CD4-positive, alpha-beta T cell (primary cell): ENCODE data around the gene KCNMB2. TPM values are rescaled to one million over a fixed set of nuclear protein-coding genes. Genes with fewer than 3 reads are reported as not detected.

ENCODE experiments used
- ATAC-seq: fragments of 200-7000 bp; cut with Tn5 transposase; one replicate; pipeline ENCODE4 v1.10.0; 2022; ENCODE audit warnings: mild to moderate bottlenecking; ENCODE audit not compliant: poor library complexity
- CTCF ChIA-PET: fragments of 350-600 bp; sonication (Branson Sonifier 250); formaldehyde crosslinking; loops from one replicate; lab custom pipeline; 2021; ENCODE audit warnings: antibody characterized with exemption, inconsistent platforms; lab: Charles Lee
- POLR2A ChIA-PET: fragments of 350-600 bp; sonication (Branson Sonifier 250); formaldehyde crosslinking; loops from one replicate; lab custom pipeline; 2021; ENCODE audit warnings: antibody characterized with exemption, inconsistent platforms; lab: Charles Lee
- DNase-seq, 14 experiments: peaks; one replicate each; pipeline ENCODE4 v3.0.0-alpha.2; 2013 to 2020; ENCODE audit warnings: mixed read lengths in 2 of 14
- H3K27ac ChIP-seq, 2 donors: one replicate each; pipeline versions ENCODE4 v1.5.1 to v1.7.0; 2013; ENCODE audit warnings: low read length in 2 of 2, low read depth in 1 of 2, mild to moderate bottlenecking in 1 of 2
- H3K27me3 ChIP-seq, 2 experiments: 1 replicate in 1 of 2; 2 replicates in 1 of 2; pipeline versions ENCODE4 v1.6.1 to v1.7.0; 2013; ENCODE audit warnings: low read length in 2 of 2, control low read depth in 1 of 2, mild to moderate bottlenecking in 1 of 2, moderate library complexity in 1 of 2; ENCODE audit not compliant: insufficient read depth in 2 of 2, control insufficient read depth in 1 of 2
- H3K36me3 ChIP-seq: one replicate; pipeline ENCODE4 v1.6.1; 2013; ENCODE audit warnings: low read length, control low read depth; ENCODE audit not compliant: insufficient read depth
- H3K4me1 ChIP-seq: one replicate; pipeline ENCODE4 v1.6.1; 2013; ENCODE audit warnings: low read length, control low read depth; ENCODE audit not compliant: insufficient read depth
- H3K4me3 ChIP-seq: one replicate; pipeline ENCODE4 v1.5.1; 2013; ENCODE audit warnings: mild to moderate bottlenecking, low read length, moderate library complexity
- H3K9me3 ChIP-seq, 2 experiments: 1 replicate in 1 of 2; 2 replicates in 1 of 2; pipeline versions ENCODE4 v1.6.1 to v1.7.0; 2013; ENCODE audit warnings: low read length in 2 of 2, mild to moderate bottlenecking in 2 of 2, control low read depth in 1 of 2, moderate library complexity in 1 of 2; ENCODE audit not compliant: control insufficient read depth in 1 of 2, insufficient read depth in 1 of 2
- H3K27ac Mint-ChIP-seq: one replicate; pipeline ENCODE4 v1.8.0; 2020; ENCODE audit warnings: mixed read lengths
- H3K27me3 Mint-ChIP-seq: one replicate; pipeline ENCODE4 v1.8.0; 2021; ENCODE audit warnings: mixed read lengths
- H3K36me3 Mint-ChIP-seq: one replicate; pipeline ENCODE4 v1.8.0; 2021; ENCODE audit warnings: low read depth, mixed read lengths
- H3K4me1 Mint-ChIP-seq: one replicate; pipeline ENCODE4 v1.8.0; 2021; ENCODE audit warnings: low read depth, mixed read lengths
- H3K4me3 Mint-ChIP-seq: one replicate; pipeline ENCODE4 v1.8.0; 2020; ENCODE audit warnings: mild to moderate bottlenecking, mixed read lengths
- H3K9me3 Mint-ChIP-seq: one replicate; pipeline ENCODE4 v1.8.0; 2020; ENCODE audit warnings: mixed read lengths
- CTCF ChIP-seq: fragments of 200-600 bp; IDR thresholded peaks from one replicate; pipeline ENCODE4 v1.8.0; 2022; ENCODE audit warnings: antibody characterized with exemption, mild to moderate bottlenecking
- intact Hi-C, 2 experiments: fragments of 100-400 bp; cut with DNase I in 1 of 2; cut with micrococcal nuclease in 1 of 2; formaldehyde crosslinking; loops; one replicate each; pipeline versions ENCODE4 v1.15.1 to v1.9.0; 2023 to 2025; cut with DNase I, micrococcal nuclease
- total RNA-seq, 174 experiments: library from RNA in 2 of 174; stranded (reverse) in 2 of 174; gene quantifications; one replicate each; pipeline ENCODE4 v1.2.3 and lab custom pipeline; 2021 to 2026

KCNMB2 gene
- total RNA-seq, 2 experiments from 2014 or later, result not detected

- Mint-ChIP-seq H3K4me1 (no peaks in the 10 kb centered on the region), H3K36me3 (no peaks in the 10 kb centered on the region), H3K27ac (no peak overlapping the region), H3K4me3 (no peak overlapping the region), H3K9me3 (no peaks in the 10 kb centered on the region), H3K27me3 (peaks cover 18% of the 10 kb centered on the region)
- DNase-seq, result no peak
- no peak for TF ChIP-seq CTCF
- intact Hi-C loops, result no loop called here
- H3K9me3 ChIP-seq, result no peaks in the 10 kb centered on the region
- no peaks in the 10 kb centered on the region for H3K27me3 ChIP-seq
- CTCF ChIA-PET, result no interaction called here
- H3K4me1 ChIP-seq, result no peaks in the 10 kb centered on the region
- H3K36me3 ChIP-seq, result no peaks in the 10 kb centered on the region
- POLR2A ChIA-PET, result no interaction called here
- no peak overlapping the region for H3K4me3 ChIP-seq
- H3K27ac ChIP-seq, result no peak overlapping the region
- no peak for ATAC-seq
These were observed 33.6 kb downstream of the KCNMB2 start for GRCh38 chr3:178569826-178570225.

GRCh38 chr3:178583963-178584575, 47.8 kb downstream of the KCNMB2 start:
- Mint-ChIP-seq H3K4me1 (no peaks in the 10 kb centered on the region), H3K27ac (no peak overlapping the region), H3K27me3 (no peaks in the 10 kb centered on the region), H3K36me3 (no peaks in the 10 kb centered on the region), H3K4me3 (no peak overlapping the region), H3K9me3 (peaks cover 3% of the 10 kb centered on the region)
- Histone ChIP-seq H3K9me3 (no peaks in the 10 kb centered on the region), H3K4me1 (no peaks in the 10 kb centered on the region), H3K27me3 (no peaks in the 10 kb centered on the region), H3K27ac (no peak overlapping the region), H3K4me3 (no peak overlapping the region), H3K36me3 (no peaks in the 10 kb centered on the region)
- ChIA-PET POLR2A (no interaction called here), CTCF (no interaction called here)
- no peak for DNase-seq
- intact Hi-C loops, result no loop called here
- ATAC-seq, result no peak
- TF ChIP-seq CTCF, result no peak

- Mint-ChIP-seq H3K36me3 (no peaks in the 10 kb centered on the region), H3K4me3 (no peak overlapping the region), H3K27me3 (no peaks in the 10 kb centered on the region), H3K4me1 (no peaks in the 10 kb centered on the region), H3K27ac (no peak overlapping the region), H3K9me3 (no peaks in the 10 kb centered on the region)
- Histone ChIP-seq H3K9me3 (no peaks in the 10 kb centered on the region), H3K4me1 (no peaks in the 10 kb centered on the region), H3K36me3 (no peaks in the 10 kb centered on the region), H3K27me3 (no peaks in the 10 kb centered on the region), H3K27ac (no peak overlapping the region), H3K4me3 (no peak overlapping the region)
- POLR2A ChIA-PET, result no interaction called here
- CTCF ChIA-PET, result no interaction called here
- ATAC-seq, result no peak
- intact Hi-C loops, result no loop called here
- no peak for TF ChIP-seq CTCF
- DNase-seq, result no peak
These were observed 48.6 kb downstream of the KCNMB2 start for GRCh38 chr3:178584722-178585380.
